NCI-H187 treated with DMSO at 0.1 percent for 48 hours (cell line): ENCODE data around the gene MACO1.
"Not testable (repeated sequence)": the region's sequence is repeated elsewhere in the genome, so short reads cannot be mapped to it uniquely, and the experiment has no call there.

ENCODE experiments used
- DNase-seq: peaks from one replicate; lab custom pipeline; 2025; lab: John Stamatoyannopoulos, UW

Gene MACO1

DNA sequence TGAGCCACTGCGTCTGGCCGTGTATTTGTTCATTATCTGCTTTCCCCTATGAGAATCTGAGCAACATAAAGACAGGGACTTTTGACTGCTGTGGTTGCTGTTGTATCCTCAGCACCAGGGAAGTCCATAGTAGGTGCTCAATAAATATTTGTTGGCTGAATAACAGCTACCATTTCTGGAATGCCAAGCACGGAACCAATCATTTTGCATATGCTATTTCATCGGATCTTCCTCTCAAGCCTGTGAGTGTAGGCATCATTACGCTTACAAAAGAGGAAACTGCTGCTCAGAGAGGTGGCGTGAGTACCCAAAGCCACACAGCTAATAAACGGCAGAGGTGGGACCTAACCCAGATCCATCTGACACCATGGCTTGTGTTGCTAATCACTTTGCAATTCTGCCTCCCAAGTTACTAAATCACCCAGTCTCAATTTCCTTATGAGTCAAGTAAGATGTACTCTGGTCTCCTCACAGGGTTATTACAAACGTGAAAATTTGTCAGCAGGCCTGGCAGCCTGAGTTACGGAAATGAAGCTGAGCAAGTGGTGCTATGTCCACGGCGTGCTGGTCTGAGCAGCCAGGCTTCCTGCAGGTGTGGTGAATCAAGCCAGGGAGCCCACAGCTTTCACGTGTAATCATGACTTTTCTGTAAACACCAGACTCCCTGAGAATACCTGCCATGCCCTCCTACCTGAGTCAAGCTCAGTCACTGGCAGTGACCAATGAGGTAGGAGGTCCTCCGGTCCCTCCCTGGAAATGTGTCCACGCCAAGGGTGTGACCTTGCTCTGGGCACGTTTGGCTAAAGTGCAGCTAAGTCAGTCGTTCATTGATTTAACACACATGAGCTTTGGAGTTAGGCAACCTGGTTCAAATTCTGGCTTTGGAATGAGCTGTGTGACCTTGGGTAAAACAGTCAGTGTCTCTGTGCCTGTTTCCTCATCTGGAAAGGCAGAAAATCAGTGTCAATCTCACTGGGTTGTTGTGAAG lies 5.3 kb upstream of the MACO1 start:
- DNase-seq: no peak

DNA sequence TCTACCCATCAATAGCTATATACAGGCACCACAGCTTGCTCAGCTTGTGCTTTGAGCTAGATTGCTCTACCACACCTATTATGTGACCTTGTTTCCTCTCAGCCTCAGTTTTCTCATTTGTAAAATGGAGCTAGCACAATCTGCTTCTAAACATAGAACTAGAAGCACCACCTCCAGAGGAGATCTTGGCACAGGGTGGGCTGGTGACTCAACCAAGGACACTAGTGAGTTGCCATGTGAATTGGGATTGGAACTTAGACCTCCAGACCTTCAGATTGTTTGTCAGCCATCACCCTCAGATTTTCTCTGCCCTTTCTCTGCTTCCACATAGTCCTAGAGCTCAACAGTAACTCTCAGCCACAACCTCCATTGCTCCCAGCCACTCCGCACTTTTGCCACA lies 3.0 kb upstream of the MACO1 start:
- DNase-seq: no peak

DNA sequence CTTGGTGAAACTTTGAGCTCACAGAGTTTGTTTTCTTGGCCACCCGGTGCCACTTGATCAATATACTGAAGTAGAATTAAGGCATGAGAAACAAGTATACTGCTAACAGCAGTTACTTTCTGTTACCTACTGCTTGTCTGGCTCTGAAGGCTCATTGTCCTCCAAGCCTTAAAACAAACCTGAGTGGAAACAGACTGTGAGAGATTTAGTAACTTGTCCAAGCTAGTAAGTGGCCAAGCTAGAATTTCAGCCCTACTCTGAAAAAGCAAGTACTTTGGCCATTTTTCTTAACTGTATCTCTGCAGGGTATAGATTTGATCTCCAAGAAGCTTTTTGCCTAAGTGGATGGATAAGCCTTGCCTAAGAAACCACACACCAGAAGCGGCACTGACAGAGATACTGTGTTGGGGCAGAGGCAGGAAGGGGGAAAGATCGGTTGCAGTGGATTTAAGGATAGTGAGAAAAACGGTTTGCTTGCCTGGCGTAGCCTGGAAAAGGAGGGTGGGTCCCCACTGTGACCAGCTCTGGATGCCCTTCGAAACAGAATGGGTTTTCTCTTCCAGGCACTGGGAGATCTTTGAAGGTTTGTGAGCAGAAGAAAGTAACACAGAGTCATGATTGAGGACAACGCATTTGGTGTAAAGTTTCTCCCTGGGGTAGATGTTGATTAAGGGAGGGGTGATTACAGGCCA lies 2.1 kb upstream of the MACO1 start:
- DNase-seq: no peak

GRCh38 chr1:25430967-25431881 lies 527 bp downstream of the MACO1 start:
- DNase-seq: no peak

DNA sequence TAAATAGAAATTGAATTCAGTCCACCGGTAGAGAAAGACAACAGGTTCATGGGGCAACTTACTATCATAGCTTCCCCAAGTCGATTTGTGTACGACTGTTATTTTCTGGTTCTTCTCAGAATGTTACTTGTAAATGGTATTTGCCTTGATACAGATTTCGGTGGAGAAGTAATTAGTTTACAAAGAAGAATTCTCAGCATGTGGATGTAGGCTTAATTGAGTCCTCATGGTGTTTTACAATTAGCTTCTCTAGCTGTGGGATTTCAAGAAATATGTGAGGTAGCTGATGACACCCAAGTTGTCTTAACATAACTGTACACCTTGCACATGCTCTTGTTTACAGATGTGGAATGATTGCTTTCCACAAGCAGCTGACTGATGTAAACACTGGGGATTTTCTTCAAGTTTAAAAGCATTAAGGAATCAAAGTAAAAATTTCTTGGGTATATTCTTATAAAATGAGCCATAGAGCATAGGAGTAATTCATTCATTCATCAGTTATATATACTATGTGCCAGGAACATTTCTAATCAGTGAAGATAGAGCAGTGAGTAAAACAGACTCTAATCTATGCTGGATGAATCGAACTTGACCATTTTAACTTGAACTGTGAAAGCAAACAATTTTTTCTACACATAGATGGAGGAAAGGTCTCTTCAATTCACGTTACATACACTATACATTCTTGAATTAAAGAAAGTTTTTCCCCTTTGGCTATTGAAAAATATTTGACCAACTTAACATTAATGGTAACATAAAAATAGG lies 1.4 kb downstream of the MACO1 start:
- no peak for DNase-seq

DNA sequence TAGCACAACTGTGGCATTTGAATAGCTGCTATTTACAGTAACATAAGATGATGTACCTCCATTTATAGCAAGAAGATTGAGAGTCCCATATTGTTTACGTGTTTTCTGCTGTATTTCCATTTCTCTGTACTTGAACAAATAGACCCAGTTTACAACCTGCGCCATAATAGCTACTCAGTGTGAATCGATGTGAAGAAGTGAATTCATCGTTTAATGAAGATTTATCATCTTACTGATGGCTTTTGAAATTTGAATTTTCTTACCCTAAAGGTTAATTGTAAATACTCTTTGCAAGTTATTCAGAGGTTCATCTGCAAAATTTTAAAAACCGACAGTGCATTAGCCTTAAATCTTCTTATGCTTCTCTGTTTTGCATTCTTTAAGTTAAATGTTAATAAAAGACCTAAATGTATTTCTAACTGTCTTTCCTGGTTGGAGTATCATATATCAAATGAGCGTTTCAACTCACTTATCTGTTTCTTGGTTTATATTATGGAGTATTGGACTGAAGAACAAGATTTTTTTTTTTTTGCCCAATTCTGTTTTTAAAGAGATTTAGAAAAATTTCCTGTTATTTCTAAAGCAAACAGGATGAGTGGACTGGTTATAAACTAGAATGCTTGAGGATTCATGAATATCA lies 2.2 kb downstream of the MACO1 start:
- DNase-seq: no peak

GRCh38 chr1:25433389-25434186 lies 2.9 kb downstream of the MACO1 start:
- DNase-seq: no peak

DNA sequence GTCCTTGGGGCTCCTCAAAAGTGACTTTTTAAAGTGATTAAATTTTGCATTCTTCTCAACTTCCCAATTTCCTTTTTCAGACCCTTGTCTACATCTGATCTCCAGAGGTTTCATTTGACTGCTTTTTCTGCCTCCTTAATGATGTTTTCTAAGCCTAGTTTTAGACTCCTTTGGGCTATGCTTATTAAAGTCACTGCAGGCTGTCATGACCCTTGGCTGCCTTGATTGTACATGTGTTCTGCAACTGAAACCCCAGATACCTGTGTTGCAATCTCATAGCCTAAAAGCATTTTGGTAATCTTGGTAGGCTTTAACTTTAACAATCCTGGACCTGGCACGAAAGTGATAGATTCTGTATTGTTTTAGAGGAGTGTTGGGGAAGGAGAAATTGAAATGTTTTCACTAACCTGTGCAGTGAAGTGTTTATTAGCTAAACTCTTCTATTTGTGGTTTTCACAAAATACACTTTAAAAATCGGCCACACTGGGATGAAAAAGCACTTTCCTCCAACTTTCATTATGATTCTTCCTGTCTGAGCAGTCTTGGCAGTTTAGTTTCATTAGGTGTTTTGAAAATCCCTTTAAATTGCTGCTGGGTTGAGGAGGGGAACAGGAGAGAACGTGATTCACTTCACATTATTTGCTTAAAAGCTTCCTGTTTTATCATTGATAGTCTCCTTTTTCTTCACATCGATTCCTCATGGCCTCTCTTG lies 4.9 kb downstream of the MACO1 start:
- DNase-seq: no peak

- DNase-seq: no peak
Observed at GRCh38 chr1:25437672-25438071, 7.0 kb downstream of the MACO1 start.

GRCh38 chr1:25439287-25439686 lies 8.6 kb downstream of the MACO1 start:
- DNase-seq: no peak

DNA sequence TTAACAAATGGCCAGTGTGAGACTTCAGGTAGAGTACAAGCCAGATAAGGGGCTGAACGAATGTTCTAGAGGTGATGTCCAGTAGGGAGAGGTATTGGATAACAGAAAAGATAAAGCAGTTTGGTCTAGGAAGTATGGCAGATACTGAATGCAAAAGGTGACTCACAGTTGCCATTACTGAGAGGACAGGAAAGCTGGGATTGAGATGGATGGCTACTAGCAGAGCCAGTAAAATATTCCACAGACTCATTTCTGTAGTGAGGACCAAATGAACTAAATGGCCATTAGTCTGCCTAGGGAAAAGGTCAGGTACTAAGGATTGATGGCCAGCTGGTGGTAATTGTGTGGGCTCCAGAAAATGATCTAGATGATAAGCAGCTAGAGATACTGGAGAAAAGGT lies 11.5 kb downstream of the MACO1 start:
- DNase-seq: no peak

- no peak for DNase-seq
Observed at GRCh38 chr1:25443030-25443699, 12.5 kb downstream of the MACO1 start.

DNA sequence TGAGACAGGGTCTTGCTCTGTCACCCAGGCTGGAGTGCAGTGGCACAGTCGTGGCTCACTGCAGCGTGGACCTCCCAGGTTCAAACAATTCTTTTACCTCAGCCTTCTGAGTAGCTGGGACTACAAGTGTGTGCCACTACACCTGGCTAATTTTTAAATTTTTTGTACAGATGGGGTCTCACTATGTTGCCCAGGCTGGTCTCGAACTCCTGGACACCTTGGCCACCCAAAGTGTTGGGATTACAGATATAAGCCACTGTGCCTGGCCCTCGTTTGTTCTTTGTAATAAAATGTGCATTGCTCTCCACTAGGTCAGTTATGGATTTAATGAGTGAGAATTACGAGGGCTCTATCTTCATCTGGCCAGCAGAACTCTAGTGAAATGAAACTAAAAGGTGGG lies 13.9 kb downstream of the MACO1 start:
- DNase-seq: not testable (repeated sequence)

DNA sequence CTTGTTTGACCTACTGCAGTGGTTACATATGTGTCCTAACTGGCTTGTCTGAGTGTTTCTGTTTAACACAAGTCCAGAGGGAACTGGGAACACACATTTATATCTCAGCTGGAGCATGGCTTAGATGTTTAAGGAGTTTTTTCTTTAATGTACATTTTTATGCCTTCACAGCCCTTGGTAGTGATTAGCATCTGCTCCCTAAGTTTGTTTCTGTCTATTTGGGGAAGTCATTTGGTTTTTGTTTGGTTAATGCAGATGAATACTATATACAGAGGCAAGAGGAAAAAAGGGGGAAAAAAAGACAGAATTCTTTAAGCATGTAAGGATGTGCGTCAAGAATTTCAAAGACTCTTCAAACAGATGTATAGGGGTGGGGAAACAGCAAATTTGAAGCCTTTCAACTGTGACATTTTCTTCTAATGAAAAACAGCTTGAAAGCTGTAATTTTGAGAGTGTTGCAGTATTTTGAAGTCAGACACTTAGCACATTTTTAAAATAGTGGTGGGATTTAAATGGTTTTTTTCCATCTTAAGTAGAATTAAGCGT lies 15.4 kb downstream of the MACO1 start:
- DNase-seq: no peak

DNA sequence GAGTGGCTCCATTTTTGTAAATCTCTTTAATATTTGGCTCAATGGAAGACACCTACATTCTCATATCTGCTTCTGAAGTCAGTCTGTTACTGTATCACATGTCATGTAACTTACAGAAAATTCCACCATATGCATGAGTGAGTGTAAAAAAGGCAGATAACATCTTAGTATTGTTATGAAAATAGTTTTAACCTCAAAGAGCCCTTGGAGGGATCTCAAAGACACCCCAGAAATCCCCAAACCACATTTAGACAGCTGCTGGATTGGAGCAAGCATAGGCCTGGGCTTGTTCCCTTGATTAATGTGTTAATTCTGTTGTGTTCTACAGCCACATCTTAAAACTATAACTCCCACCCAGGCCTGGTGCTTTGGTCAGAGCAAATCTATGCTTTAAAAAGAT lies 16.9 kb downstream of the MACO1 start:
- DNase-seq: no peak

DNA sequence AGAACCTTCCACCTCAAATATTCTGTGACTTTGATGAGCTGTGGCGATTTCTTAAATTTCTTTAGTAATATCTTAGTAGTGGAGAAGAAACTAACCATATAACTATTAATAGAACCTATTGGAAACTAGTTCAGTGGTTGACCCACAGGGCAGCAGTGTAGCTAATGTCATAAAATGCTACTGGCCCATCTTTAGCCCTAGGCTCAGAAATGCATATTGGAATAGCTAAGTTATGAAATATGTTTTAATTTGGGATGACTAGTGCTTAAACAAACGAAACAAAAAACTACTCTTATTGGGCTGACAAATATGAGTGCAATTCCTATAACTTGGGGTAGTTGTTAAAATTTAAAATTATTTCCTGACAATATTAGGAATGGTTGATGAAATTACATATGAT lies 20.2 kb downstream of the MACO1 start:
- no peak for DNase-seq

DNA sequence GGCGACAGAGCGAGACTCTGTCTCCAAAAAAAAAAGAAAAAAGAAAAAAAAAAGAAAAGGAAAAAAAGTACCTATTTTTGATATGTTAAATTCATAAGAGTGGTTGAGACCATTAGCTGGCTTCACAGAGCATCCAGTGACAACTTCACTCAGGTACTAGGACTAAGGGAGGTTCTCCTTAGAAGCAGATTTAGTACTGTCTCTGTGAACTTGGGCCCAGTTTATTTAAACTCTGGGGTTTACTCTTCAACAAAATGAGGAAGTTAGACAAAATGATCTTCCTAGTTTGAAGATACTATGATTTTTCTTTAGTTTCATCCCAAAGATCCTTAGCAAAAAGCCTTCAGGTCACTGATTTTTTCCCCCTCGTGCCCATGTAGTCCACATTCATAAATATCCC lies 21.2 kb downstream of the MACO1 start:
- no peak for DNase-seq

DNA sequence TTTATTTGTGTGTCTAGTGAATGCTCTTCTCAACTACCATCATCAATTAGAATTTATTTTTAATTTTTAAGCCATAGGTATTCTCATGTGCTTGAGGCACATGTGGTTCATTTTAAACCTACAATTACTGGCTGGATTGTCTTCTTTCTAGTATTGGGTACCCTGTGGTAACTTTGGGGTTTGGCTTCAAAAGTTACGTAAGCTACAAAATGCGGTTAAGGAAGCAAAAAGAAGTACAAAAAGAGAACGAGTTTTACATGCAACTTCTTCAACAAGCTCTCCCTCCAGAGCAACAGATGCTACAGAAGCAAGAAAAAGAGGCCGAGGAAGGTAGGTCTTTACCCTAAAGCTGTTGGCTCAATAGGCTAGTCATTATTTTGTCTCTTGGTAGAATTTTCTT lies 25.8 kb downstream of the MACO1 start:
- no peak for DNase-seq
